HG03460 (cell line): ENCODE results near the gene EFEMP2.
"Not testable (repeated sequence)": the region's sequence is repeated elsewhere in the genome, so short reads cannot be mapped to it uniquely, and the experiment has no call there.

Source experiments
- ATAC-seq: cut with Tn5 transposase; IDR thresholded peaks from one replicate; pipeline ENCODE4 v1.9.1; 2021; ENCODE audit not compliant: unreplicated experiment

The EFEMP2 gene

DNA sequence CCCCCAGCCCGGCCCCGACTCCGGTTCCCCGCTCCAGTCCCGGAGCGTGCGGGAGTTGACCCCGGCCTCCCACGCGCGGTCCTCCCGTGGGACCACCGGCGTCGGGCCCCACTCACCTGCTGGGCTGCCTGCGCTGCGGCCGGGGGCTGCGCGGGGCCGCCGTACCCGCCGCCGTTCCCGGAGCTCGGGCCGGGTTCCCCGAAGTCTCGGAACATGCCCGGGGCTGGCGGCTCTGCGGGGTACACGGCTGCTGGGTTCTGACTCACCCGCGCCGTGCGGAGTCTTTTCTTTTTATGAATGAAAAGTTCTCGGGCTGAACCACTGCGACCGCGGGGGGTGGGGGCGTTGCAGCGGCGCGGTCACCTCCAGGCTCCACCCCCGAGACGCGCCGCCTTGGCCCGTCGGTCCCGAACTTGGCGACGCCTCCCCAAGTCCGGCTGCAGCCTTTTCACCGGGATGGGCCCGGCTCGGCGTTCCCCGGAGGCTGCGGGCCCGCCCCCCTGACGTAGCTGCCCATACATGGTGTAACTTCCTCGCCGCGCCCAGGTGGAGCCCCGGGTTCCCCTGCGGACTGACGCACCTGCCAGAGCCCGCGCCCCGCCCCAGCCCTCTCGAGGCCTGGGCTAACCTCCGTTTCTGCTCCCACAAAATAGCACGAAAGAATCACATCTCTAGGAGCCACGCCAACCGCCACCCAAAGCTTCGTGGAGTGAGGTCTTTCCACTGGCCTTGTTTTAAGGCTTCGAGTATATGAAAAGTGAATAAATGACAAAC, 27.7 kb upstream of the EFEMP2 start, which contains the start of gene FOSL1:
TSS of gene FOSL1 (minus strand) at position 264 of the 774 bp plus-strand sequence. CDS start at position 215, 49 bp downstream.
- ATAC-seq: peak; percentile 76

- ATAC-seq: no peak
Measured at GRCh38 chr11:65899356-65900124, 26.9 kb upstream of the EFEMP2 start.

DNA sequence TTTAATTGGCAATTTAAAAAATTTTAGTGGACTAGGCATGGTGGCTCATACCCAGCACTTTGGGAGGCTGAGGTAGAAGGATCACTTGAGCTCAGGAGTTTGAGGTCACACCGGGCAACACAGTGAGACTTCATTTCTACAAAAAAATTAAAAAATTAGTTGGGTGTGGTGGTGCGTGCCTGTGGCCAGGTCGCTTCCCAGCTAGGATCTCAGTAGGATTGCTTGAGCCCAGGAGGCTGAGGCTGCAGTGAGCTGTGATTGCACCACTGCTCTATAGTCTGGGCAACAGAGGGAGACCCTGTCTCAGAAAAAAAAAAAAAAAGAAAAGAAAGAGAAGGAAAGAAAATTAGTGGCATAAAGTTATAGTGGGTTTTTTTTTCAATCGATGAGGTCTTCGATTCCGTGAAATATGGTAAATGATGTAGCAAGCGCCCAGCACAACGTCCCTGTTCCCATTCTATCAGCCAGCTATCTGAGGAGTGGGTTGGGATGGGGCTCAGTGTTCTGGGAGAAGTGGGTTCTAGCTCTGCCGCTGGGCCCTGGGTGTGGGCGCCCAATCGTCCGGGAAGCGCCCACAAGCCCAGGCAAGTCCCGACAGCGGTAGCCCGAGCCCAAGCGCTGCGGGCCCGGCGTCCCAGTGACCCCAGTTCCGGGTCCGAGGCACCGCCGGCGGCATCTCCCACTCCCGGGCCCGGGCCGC, 26.2 kb upstream of the EFEMP2 start:
- ATAC-seq: no peak

GRCh38 chr11:65897020-65897471, 24.4 kb upstream of the EFEMP2 start:
- ATAC-seq: no peak

DNA sequence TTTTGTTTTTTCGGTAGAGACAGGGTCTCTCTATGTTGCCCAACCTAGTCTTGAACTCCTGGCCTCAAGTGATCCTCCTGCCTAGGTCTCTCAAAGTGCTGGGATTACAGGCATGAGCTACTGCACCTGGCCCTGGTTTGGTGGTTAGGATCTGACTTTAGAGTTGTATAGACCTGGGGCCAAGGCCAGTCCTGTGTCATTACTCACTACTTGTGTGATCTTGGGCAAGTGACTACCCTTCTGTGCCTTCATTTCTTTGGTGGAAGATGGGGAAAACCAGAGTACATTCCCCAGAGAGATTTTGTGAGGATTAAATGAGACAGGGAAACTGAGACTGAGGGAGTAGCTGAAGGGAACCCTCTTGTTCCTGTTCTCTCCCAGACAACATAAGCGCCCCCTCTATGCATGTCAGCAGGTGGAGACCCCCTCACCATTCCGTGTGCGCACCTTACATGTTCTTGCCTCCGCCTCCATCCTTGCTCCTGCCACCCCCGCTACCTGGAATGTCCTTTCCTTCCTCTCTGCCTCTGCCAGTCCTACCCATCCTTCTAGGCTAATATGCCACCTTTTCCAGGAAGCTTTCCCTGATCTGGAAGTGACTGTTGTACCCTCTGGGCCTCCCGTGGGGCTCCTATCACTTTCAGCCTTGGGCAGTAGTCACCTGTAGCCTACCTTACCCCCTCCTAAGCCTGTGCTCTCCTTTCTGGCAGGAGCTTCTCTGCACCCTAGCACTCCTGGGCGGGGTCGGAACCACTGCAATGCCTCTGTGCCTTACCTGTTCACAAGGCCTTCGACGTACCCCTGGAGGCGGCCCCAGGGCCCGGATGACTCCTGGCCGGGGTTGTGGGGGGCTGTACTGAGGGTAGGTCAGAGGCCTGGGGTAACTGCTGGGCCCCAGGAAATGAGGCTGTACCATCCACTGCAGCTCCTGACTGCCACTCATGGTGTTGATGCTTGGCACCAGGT, 23.7 kb upstream of the EFEMP2 start:
- no peak for ATAC-seq

DNA sequence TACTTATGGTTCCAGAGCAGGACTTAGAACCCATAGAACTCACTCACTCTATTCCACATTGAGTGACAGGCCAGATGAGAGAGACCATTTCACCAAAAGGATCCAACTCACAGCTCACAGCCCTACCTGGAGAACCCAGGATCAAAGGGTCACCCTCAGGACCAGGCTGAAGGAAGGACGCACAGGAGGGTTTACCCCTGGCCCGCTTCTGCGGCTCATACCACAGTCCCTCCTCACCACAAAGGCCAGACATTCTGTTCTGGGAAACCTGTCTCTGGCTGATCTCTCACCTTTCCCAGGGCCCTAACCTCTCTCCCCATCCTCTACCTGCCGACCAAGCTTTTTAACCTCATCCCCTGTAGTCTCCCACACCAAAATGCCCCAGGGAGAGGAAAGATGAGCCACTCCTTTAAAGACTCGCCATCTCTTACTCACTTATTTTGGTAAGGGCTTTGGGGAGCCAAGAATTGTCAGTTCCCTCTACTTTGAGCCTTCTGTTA, 22.9 kb upstream of the EFEMP2 start:
- no peak for ATAC-seq

DNA sequence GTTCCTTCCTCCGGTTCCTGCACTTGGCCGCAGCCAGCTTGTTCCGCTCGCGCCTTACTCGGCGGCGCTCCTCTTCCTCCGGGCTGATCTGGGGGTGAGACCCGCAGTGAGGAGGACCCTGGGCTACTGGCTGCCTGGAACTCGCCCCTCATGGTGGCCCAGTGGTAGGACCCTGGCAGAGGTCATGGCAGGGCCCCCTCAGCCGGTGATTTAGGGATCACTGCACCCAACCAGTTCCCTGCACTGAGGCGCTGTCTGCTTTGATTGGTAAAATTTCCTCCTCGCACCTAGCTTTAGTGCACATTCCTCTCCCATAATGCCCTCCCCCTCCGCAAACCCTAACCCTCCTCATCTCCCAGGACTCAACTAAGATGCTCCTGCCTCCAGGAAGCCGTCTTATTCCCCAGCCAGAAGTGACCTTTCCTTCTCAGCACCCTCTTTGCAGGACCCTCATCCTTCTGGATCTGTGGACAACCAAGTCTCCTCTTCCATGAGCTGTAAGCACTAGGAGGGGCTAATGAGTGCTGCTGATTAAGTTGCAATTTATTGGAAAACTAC, 21.5 kb upstream of the EFEMP2 start:
- no peak for ATAC-seq

DNA sequence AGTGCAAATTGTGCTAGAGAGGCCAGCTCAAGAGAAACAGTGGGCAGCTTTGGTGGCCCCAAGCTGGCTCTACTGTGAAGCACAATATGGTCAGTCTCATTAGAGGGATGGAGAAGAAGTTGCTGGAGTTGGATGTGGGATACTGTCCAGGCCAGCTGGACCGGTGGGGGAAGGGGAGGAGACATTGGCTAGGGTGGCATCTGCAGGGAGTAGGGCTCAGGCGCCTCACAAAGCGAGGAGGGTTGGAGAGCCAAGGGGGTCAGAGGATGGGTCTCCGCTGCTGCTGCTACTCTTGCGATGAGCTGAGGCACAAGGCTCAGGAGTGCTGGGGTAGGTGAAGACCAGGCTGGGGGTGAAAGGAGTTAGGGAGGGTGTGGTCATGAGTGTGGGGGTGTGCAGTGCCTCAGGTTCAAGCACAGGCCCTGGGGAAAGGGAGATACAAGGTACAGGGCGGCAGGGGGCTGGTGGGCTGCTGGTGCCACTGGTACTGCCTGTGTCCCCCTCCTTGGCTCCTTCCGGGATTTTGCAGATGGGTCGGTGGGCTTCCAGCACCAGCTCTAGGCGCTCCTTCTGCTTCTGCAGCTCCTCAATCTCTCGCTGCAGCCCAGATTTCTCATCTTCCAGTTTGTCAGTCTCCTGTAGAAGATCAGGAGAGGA, 20.2 kb upstream of the EFEMP2 start:
- ATAC-seq: no peak

GRCh38 chr11:65892137-65892540, 19.5 kb upstream of the EFEMP2 start:
- not testable (repeated sequence) for ATAC-seq

GRCh38 chr11:65891219-65892136, 18.9 kb upstream of the EFEMP2 start:
- ATAC-seq: no peak

DNA sequence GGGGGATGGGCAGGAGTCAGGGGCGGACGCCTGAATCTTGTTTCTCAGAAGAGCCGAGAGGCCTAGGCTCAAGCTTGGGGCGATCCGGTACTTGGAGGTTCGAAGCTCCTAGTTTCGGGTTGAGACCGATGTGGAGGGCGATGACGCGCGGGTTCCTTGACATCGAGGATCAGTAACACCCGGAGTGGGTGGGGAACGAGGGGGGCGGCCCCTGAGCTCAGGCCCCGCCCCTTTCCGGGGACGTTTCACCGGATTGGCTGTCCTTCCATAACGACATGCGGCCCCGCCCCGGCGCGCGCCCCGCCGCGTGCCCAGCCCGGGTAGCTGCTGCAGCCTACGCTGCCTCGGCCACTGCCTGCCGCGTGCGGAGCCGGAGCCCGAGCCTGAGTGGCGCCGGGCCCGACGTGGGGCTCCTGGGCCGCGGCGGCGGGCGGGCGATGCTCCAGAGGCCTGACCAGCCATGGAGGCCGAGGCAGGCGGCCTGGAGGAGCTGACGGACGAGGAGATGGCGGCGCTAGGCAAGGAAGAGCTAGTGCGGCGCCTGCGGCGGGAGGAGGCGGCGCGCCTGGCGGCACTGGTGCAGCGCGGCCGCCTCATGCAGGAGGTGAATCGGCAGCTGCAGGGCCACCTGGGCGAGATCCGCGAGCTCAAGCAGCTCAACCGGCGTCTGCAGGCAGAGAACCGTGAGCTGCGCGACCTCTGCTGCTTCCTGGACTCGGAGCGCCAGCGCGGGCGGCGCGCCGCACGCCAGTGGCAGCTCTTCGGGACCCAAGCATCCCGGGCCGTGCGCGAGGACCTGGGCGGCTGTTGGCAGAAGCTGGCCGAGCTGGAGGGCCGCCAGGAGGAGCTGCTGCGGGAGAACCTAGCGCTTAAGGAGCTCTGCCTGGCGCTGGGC, 18.0 kb upstream of the EFEMP2 start, which contains the start of gene CCDC85B:
TSS of gene CCDC85B (plus strand) at position 350 of the 895 bp plus-strand sequence. CDS start at position 461, 111 bp downstream.
- ATAC-seq: no peak

DNA sequence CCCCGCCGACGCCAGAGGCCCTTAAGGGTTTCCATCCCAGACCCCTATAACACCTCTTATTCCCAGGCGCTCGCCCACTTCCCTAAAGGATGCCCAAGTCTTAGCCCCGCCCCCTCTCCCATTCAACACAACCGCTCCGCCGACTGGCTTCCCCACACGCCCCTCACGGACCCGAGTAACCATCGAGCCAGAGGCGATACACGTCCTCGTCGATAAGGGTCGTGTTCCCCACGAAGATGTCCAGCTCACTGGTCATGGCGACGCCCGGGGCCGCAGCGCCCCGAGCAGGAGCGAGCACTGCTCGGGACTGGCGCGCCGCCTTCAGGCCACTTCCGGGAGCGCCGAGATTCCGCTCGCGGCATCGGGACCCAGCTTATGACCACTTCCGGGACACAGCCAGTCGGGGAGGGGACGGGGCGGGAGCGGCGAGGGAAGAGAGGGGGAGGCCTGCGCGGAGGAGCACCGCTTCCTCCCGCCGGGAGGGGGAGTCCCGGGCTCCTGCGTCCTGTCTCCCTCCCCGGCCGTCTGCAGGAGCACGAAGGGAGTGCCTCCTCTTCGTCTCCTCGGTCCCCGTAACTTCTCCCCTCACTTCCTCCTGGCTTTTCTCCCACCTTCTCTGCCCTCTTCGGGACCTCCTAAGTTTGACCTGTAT, 15.7 kb upstream of the EFEMP2 start, which contains the start of gene FIBP:
TSS of gene FIBP (minus strand) at position 309 of the 652 bp plus-strand sequence. CDS start at position 256, 53 bp downstream.
- peak; percentile 35 for ATAC-seq

GRCh38 chr11:65887723-65888162, 15.1 kb upstream of the EFEMP2 start:
- ATAC-seq: no peak

DNA sequence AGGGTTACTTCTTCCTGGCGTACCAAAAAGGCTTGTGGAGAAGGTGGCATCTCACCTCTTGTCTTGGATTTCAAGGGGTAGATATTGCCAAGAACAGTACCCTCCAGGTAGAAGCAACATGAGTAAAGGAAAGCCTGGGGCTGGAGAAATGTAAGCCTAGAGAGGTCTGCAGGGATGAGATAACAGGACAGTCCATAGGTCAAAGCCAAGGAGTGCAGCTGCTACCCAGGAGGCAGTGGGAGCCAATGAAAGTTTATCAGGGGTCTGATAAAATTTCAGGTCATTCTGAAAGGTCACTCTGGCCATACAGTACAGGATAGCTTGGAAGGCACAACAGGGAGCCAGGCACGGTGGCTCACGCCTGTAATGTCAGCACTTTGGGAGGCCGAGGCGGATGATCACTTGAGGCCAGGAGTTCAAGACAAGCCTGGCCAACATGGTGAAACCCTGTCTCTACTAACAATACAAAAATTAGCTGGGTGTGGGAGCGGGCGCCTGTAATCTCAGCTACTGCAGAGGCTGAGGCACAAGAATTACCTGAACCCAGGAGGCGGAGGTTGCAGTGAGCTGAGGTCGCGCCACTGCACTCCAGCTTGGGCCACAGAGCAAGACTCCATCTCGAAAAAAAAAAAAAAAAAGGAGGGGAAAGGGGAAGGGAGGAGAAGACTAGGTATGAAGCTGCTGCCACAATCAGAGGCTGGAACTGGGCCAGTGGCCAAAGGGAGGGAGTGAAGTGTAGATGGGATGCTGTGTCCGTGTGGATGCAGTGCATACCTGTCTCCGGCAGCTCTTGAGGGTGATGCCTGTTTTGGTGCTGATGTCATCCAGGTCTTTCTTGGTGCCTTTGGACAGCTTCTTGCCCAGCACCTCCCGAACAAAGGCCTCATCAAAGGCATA, 14.5 kb upstream of the EFEMP2 start:
- ATAC-seq: no peak

DNA sequence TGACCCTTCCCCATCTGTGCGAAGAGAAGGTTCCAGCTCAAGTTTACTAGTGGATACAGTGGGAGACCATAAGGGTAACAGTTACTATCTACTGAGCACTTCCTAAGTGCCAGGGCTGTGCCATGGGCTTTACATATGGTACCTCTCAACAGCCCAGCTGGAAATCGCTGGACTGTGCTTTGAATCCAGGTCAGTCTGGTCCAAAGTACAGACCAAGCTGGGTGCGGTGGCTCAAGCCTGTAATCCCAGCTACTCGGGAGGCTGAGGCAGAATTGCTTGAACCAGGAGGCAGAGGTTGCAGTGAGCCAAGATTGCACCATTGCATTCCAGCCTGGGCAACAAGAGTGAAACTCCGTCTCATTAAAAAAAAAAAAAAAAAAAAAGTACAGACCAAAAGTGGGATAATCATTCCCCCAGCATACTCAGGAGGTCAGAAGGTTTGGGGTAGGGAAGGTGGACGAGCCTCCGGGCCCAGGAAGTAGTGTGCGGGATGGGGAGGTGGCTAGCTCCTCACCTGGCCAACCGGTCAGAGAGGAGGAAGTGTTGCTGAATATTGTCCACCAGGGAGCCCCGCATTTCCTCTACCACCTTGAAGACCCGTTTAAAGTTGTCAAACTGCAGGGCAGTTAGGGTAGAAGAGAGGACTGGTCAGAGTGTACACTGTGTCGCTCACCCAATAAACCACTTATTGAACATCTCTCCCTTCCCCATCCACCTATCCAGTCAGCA, 13.4 kb upstream of the EFEMP2 start:
- no peak for ATAC-seq
